DMS79 treated with DMSO at 0.1 percent for 48 hours (cell line): ENCODE data around the gene KCNJ3.
"Not testable (repeated sequence)": the region's sequence is repeated elsewhere in the genome, so short reads cannot be mapped to it uniquely, and the experiment has no call there.

Experiments
- DNase-seq: peaks from one replicate; lab custom pipeline; 2025; lab: John Stamatoyannopoulos, UW

KCNJ3 gene

DNA sequence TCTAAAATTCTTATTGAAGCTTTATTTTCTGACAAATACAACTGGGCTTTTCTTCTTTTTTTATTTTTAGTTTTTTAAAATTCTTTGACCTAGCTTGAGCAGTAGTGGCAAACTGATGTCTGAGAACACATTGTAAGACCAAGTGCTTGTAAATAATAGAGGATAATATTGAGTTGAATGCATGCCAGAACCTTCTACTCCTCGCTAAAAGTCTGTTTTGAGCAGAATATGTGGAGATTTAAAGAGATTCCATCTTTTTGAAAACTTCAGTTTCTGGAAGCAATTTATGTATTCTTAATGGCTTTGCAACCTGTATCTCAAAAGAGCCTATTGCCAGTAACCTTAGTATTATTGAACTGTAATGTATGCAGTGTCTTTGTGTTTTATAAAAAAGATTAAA, 148.3 kb downstream of the KCNJ3 start:
- no peak for DNase-seq

DNA sequence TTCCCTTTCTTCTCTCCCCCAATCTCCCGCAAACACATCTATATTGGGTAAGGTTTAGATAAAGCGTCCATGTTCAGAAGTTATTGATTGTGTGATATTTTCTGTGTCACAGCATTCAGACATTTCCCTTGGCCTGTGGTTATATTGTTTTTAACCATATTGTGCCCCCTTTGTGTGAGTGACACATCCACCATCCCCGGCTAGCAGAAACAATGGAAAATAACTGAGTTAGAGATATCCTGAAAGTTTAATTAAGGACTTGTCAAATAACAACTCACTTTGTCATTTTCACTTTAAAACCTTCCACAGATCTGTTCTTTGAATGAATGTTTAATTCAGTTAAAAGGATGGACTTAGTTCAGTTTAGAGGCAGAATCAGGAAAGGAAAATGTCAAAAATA, 151.0 kb downstream of the KCNJ3 start:
- DNase-seq: no peak

- no peak for DNase-seq
Observed at GRCh38 chr2:154850532-154850931, 152.0 kb downstream of the KCNJ3 start.

GRCh38 chr2:154855138-154855537, 156.6 kb downstream of the KCNJ3 start:
- no peak for DNase-seq

DNA sequence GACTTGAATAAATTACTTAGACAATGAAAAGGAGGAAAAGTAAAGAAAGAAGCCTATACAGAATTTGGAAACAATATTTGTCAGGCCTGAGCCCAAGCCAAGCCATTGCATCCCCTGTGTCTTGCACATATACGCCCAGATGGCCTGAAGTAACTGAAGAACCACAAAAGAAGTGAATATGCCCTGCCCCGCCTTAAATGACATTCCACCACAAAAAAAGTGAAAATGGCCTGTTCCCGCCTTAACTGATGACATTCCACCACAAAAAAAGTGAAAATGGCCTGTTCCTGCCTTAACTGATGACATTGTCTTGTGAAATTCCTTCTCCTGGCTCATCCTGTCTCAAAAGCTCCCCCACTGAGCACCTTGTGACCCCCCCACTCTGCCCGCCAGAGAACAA, 168.7 kb downstream of the KCNJ3 start:
- not testable (repeated sequence) for DNase-seq

DNA sequence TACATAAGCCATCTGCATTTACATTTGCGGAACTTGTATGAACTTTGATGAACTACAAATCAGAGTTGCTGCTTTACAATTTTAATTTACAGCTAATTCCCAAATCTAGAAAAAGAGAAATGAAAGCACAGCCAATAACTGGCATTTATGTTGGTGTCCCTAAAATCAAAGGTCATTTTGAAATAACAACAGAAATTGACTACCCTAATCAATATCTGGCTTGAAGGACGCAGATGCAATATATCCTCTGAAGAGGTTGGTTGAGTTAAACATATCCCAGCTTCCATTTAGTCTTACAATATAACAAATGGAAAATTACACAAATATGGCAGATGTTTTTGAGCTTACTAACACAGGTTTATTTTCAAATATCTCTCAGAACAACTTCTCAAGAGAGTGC, 177.5 kb downstream of the KCNJ3 start:
- DNase-seq: no peak

DNA sequence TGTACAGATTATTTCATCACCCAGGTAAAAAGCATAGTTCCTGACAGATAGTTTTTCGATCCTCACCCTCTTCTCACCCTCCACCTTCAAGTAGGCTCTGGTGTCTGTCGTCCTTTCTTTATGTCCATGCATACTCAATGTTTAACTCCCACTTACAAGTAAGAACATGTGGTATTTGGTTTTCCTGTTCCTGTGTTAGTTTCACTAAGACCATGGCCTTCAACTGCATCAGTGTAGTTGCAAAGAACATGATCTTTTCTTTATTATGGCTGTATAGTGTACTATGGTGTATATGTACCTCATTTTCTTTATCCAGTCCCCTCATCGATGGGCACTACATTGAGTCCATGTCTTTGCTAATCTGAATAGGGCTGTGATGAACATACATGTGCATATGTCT, 184.2 kb downstream of the KCNJ3 start:
- DNase-seq: no peak

- no peak for DNase-seq
Observed at GRCh38 chr2:154886316-154886715, 187.8 kb downstream of the KCNJ3 start.

DNA sequence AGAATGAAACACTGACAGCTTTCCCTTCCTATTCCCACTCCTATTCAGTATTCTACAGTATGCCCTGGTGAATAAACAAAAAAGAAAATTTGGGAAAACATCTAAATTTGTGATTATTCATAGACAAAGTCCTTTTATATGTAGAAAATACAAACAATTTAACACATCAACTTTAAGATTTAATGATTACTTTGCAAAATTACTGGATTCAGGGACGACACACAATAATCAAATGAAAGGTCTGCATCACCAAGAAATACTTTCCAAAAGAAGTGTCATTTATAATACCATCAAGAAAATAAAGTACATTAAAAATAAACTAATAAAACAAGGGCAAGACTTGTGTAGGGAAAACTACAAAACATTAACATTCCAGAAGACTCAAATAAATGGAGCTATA, 199.8 kb downstream of the KCNJ3 start:
- no peak for DNase-seq

- DNase-seq: no peak
Observed at GRCh38 chr2:154901063-154901462, 202.6 kb downstream of the KCNJ3 start.
